Fibroblast of skin of left biceps (primary cell): ENCODE data around the gene SP100.
"Not testable (repeated sequence)": the region's sequence is repeated elsewhere in the genome, so short reads cannot be mapped to it uniquely, and the experiment has no call there.

Source experiments
- DNase-seq, 2 experiments: peaks; one replicate each; pipeline ENCODE4 v3.0.0-alpha.2; 2013; ENCODE audit warnings: low read depth in 2 of 2

SP100 gene

DNA sequence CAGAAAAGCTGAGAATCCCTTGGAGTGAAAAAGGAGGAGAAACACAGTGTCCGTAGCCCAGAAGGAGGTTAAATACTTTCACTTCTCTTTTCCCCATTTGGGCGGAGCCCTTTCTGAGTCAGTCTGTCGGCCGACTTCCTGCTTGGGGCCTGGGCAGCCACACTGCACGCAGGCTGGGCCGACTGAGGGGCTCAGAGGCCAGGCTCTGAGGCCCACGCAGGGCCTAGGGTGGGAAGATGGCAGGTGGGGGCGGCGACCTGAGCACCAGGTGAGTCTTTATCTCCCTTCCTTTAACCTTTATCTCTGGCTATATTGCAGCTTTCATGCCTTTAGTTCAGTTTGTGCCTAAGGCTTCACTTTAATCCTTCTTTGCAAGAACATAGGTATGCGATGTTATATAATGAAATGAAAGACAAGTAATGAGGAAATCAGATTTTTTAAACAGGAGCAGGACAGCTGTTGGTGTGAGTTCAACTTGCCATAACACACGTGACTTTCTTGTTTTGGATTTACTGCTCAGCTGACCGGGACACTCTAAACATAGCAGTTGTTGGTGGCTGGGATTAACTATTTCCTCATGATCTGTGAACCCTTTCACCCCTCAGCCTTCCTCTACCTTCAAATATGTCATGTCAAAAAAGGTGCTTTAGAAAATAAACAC is at the start of gene SP100:
Gene SP100 (plus strand): TSS at position 141 of the 661 bp plus-strand sequence. CDS start 96 bp downstream, at position 237.
- peak; percentile 42 to 54 for DNase-seq

DNA sequence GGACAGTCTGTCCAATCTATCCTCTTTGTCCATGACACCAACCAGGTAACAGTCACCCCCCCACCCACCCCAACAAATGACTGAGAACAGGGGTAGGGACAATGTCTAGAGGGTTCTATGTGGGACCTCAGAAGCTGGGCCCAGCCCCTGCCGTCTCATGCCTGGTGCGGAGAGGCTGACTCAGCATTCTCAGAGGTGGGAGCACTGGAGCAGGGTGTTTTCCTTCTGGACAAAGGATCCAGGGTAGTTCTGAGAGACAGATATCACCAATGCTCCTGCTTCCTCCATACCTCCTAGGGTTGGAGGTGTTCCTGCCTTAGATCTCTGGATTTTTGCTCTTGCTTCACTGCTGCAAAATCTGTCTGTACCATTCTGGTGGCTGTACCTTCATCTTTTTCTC is 33.9 kb upstream of the SP100 start:
- no peak for DNase-seq

DNA sequence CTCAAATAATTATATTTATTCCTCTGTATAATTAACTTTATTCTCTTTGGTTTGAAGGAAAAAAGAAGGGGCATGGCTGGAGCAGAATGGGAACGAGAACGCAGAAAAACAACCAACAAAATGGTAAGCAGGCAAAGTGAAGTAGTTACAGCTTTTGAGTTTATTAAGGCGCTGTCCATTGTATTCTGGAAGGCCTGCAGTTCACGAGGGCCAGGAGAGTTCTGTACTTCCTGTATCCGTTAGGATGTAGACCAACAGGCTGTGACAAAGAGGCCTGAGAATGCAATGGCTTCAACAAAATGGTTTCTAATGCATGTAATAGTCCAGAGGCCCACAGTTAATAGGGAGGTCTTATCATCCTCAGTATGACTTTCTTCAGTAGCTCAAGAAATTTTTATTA is 32.5 kb upstream of the SP100 start:
- no peak for DNase-seq

DNA sequence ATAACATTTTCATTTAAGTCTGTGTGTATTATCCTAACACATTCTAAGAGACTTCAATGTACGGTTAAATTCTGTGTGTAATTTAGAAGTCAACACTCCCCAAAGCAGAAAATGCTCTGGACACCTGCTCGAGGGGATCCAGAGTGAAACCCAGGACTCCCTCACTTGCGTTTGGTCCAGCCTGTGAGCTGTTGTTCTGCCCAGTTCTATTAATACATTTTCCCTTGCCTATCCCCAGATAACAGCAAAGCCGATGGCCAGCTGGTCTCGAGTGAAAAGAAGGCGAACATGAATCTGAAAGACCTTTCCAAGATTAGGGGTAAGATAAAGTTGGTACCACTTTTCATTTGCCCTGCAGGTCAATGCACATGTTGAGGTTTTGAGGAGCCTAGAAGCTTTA is 31.0 kb upstream of the SP100 start:
- no peak for DNase-seq

DNA sequence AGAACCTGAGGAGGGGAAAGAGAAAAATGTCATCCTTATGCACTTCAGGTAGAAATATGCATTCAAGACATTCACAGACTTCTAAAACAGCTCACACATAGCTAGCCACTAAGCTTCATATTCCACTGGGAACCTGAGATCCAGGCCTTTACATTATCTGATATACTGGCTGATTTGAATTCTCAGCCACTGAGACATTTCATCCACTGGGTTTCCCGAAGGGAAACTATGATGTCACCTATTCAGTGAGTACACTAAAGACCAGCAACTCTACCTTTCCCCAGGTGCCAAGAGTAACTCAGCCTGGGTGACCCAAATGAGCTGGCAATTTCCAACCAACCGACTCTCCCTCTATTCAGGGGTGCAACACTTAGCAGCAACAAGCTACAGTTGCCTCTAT is 21.7 kb upstream of the SP100 start:
- DNase-seq: no peak

DNA sequence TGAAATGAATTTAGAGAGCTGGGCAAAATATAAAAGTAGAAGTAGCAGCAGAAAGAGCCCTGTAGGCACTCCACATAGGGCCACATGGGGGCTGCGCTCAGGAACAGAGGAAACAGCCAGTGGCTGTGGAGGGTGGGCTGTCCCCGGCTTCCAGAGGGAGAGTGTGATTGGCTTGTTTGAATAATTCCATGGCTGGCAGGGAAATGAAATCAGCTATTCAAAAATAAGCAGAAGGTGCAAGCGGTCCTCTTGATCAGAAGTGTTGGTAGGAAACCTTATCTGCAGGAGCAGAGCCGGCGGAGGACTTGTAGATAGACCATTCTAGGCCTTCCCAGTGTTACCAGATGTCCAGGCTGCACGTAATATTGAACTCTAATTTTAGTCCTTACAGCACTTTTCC is 17.3 kb upstream of the SP100 start:
- not testable (repeated sequence) for DNase-seq

DNA sequence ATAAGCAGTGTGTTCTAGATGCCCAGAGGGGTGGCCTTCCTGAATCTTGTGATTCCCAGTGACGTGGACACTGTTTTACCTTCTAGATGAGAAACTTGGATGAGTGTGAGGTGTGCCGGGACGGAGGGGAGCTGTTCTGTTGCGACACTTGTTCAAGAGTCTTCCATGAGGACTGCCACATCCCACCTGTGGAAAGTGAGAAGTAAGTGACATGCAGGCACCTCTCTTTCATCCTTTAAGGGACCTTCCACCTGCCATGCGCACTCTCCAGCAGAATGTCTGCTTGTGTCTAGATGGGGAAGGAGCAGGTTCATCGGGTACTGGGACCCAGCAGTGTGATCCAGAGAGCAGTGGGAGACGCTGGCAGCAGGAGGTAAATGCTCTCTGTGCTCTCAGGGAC is 16.0 kb upstream of the SP100 start:
- no peak for DNase-seq

DNA sequence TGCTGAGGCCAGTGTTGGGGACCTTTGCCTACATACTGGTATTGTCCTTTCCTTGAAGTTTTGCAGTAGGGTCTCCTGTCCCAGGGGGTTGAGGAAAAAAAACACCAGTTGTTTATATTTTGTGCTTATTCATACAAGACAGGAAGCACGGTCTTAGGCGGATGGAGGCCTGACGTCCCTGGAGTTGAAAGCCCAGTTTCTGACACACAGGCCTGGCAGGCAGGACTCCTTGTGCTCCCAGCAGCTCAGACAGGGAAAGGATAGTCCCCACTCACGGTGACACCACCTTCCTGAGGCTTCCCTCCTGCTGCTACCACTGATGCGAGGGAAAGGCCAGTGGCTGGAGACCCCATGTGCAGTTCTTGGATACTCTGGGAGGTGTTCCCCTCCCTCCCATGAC is 15.5 kb upstream of the SP100 start:
- DNase-seq: no peak

DNA sequence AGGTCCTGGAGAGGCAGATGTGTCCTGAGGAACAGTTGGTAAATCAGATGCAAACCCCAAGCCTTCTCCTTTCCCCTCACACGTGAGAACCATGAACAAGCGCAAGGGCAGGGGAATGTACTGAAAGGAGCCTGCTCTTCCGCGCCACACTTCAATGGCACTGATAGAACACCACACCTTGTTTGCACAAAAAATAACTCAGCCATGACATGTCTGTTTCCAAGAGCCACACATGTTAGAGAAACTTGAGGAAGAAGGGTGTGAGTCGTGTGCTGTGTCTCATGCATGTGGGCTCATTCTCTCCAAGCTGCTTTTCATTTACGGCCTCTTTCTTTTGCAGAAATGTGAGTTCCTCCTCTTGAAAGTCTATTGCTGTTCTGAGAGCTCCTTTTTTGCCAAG is 15.0 kb upstream of the SP100 start:
- DNase-seq: not testable (repeated sequence)

DNA sequence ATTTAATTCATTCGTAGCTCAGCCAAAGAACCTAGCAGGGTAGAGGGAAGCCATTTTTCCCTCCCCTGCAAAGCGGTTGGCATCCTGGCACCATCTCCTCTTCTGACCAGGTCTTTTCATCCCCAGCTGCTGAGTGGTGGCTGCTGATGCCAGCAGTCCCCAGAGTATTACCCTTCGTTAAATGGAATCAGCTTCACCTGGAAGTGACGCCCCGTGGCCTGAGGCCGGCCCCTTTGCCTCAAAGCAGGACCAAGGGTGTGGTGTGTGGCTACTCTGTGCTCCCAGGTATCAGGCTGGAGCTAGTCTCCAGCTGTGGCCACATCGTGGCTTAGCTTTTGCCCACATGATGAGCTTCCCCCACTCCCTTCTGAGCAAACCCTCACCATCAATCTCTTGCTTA is 12.3 kb upstream of the SP100 start:
- no peak for DNase-seq

DNA sequence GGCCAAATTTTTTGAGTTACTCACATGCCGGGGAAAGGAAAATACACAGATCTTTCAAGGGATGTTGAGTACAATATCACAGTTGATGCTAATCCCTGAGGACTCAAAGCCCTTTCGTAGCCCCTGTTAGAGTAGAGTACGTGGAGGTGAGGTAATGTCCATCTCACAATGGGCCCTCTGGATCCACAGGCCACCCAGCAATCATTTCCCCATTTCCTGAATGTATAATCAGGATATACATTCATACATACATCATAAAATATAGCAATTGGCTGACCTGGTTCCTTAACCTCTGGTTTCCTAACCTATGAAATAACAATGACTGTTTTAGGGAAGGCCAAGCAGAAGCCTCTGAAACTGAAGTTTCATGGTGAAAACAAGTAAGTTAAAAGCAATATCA is 10.2 kb upstream of the SP100 start:
- DNase-seq: no peak

DNA sequence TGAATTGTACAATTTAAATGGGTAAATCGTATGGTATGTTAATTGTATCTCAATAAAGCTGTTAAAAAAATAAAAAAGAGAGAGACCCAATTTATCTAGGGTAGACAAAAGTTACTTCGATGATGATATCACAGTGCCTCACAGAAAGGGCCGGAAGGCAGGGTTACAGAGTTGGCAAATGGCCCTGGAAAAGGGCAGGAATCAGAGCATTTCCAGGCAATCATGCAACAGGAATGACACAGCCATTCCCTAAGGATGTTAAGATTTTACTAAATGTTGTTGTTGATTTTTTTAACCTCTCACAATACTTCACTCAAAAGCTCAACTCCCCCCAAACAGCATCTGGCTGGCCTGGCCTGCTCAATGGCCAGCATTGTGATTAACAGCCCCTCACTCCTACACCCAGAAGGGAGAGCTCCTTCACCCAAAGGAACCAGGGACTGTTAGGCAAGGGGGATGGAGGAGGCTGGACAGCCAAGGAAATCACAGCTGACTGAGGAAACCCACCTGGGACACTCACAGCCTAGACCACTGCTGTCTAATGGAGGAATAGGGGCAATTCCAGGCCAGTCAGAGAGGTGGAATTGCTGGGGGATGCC is 7.7 kb upstream of the SP100 start:
- DNase-seq: peak; percentile 41 to 49

DNA sequence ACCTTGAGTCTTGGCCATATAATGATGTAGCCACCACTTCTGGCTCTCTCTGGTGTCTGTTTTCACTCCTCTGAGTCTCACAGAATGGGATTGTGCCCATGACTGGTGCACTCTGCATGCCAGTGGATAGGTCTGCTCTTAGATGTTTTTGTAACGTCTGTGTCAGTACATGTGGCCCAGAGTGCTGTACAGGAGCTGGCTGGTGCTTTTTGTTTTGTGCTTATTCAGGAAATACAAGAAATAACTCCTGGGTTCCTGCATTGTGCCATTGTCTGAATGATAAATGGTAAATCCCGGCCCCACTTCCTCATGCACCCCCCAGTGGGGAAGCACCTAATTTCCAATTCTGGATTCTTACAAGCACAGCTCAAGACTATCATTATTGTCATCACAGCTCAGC is 6.7 kb upstream of the SP100 start:
- DNase-seq: not testable (repeated sequence)

DNA sequence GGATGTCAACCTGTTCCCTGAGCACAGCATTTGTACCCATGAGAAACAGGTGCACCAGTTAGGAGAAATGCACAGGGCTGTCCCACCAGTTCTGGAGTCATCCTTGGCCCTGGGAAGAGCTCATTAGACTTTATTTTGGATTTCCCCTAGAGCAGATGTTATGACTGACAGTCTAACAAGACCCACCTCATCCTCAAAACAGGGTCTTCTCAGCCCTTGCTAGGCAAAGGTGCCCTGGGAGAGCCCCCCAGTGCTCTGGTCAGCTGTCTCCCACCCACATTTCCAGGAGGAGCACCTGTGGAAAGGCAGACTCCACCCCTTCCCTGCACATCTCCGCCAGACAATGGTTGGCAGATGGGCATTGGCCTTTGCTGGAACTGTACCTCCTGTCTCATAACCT is 5.7 kb upstream of the SP100 start:
- no peak for DNase-seq

DNA sequence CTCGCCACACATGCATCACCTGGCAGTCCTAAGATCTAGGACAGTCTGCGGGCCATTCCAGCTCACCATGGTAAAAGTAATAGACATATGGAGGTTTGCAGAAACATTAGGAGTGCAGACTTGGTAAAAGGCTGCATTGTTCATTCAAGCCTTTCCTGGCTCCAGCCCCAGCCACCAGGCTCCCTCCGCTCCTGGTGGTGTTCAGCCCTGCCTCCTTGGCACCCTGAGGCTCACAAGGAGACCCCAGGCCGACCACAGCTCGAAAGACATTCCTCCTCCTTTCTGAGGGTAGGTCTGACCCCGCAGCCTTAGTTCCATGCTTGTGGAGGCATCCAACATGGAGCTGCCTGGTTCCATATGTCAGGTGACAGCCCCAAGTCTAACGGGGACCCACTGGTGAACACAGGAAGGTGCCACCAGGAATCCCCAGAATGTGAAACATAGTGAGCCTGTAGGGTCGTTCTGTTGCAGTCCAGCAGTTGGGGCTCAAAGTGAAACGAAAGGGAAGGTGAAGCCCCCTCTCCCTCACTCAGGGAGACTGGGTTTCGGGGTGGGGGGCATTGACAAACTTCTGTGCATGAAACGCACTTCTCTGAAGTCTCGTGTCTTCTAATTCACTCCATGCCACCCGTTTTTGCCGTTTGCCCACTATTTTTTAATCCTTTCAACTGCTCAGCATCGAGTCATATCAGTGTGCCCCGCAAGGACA is 5.0 kb upstream of the SP100 start:
- no peak for DNase-seq

DNA sequence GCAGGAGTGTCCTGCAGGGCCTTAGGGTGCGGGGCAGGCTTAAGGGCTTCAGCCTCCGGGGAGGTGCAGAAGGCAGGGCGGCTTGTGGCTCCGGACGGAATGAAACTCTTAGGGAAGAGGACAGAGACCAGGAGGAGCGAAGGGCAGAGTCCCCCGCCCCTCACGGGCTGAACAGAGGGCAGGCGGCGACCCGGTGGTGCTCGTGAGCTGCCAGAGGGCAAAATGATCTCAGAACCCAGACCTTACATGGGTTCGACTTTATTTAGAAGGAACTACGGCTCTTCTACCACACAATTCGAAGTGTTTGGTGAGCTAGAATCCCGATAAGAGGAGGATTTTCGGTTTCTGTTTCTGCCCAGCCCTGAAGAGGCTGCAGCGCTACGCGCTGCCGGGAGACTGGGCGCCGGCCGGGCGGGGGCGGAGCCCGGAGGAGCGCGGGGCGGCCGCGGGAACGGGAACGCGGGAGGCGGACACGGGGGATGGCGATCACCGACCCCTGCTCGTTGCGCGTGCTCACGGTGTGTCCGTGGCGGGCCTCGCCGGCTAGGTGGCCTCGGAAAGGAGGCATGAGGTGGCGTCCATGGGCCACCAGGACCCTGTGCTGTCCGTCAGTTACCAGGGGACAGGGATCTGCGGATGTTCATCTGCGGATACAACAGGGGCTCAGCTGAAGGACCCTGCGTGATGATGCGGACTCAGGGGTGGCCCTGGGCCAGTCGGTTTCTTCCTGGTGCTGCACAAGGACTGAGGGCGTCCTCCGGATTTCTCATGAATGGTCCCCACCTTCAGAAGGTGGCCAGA is 4.2 kb upstream of the SP100 start:
- peak; percentile 19 to 26 for DNase-seq

DNA sequence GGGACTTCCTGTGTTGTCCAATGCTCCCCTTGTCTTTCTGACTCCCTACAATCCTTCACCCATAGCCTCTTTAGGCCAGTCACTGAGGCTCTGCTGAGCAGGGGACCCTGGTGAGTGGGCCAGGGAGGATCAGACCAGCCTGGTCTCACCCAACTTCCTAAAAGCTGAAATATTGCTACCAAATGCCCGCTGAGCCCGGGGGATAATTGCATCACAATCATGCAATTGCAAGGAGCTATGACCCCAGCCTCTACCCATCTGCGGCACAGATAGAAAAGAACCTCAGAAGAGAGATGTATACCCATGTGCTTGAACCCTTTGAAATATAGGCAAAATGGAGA is 3.7 kb upstream of the SP100 start:
- DNase-seq: no peak

DNA sequence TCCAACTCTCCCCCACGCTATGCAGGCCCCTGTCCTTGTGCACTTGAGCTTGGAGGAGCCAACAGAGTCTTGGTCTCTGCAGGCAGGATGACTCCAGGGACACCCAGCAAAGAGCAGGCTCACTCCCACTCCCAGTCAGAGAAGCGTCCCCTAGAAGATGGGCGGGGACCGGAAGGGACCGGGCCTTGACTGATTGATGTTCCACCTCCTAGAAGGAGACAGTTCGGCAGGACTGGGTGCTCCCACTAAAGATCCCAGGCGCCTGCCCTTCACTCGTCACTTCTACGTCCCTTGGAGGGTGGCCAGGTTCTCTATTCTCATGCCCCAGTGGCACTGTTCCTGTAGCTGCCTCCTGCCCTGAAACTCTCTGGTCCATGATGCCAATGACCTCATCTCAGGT is 3.2 kb upstream of the SP100 start:
- DNase-seq: no peak

DNA sequence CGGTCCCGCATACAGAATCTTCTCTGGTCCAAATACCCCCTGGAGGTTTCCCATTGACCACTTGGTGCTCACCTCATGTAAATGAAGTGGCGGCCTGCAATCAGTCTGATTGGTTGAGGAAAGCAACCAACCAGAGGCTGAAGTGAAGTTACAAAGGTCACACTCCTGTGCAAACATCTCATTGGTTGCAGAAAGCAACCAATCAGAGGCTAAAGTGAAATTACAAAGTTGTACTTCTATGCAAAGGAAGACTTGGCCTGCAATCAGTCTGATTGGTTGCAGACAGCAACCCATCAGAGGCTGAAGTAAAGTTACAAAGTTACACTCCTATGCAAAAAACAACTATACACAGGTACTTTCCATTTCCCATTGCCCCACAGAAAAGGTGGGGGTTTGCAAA is 2.5 kb upstream of the SP100 start:
- no peak for DNase-seq

DNA sequence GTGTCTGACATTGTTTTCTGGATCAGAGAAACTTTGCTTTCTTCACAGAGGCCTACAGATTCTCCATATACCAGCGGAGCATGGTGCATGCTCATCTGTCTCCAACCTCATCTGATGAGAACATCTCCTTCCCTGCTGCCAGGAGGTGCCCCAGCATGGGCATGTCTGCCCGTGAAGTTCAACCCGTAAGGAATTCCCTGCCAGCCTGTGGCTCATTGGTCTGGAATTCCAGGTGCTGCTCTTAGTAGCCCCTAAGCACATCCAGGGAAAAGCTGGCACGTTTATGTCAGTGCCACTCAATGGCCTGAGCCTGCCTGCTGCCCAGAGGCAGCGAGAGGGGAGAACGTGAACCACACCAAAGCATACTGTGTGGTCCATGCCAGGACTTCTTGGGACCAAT is 1.7 kb upstream of the SP100 start:
- DNase-seq: no peak

DNA sequence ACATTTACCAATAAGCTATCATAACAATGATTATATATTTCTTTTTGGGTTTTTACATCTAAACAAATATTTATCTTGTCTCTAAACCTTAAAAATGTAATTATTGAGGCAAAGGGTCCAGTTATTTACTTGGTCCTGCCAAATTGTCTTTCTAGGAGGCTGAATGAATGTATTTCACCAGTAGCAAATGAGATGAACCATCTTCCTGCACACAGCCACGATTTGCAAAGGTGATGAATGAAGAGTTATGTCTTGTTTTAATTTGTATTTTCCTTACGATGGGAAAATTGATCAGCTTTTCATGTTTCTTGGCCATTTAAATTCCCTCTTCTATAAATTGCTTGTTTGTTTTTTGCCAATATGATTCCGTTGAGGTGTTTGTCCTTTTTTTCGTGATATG is 1.4 kb downstream of the SP100 start:
- DNase-seq: no peak

DNA sequence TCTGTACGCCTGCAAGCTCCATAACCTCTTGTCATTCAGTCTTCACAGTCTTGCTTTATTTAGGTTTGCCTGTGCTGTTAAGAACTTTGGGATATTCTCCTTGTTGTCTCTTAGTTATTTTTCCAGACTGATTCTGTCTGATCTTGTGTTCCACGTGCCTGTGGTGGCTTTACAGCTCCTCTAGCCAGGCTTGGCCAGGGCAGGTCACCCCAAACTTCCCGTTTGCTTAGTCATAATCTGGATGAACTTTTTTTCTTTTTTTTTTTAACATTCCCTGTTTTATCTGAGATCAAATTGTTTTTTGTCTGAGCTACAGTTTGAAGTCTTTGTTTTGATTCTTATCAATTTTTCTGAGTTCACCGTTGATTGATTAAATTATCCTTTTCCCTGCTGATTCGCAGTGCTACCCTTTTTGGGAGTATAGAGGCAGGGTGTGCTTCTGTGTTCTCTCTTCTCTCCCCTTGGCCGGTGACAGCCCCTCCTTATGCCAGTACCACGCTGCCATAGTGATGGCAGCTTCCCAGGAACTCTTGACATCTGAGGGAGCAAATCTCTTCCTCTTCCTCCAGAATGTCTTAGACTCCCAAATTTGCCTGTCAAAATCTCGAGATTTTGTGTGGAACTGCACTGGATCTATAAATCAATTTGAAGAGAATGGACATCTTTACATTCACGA is 2.5 kb downstream of the SP100 start:
- no peak for DNase-seq
